Left colon (tissue), 2 donors: ENCODE measurements around the gene MOB1B. TPM values are rescaled to one million over a fixed set of nuclear protein-coding genes. Genes with fewer than 3 reads are reported as not detected.

Source experiments
- total RNA-seq, 2 donors: library from RNA; stranded (reverse); fragmentation: NEBNext Ultra II Directional; extraction: Animal tissue kit (Norgen Biotek cat#: 25700); gene quantifications; one replicate each; pipeline ENCODE4 v1.2.1, GENCODE V29; 2021
- donor health status: DM: no; HTN: no; CAD: no.
- donor health status: DM: yes; HTN: yes; CAD: no.

The MOB1B gene
- total RNA-seq, 2 donors from 2014 or later, result 14.7 to 15.8 TPM

Other genes with a start within 250 kb of the MOB1B start
- 100 to 1,000 TPM; 114 to 909 TPM for gene JCHAIN, start 235.9 kb upstream of the MOB1B start, total RNA-seq
- gene UTP3, start 213.8 kb upstream of the MOB1B start, total RNA-seq, result 10 to 100 TPM; 18.4 to 19.7 TPM
- 10 to 100 TPM; 37.2 to 37.8 TPM for gene RUFY3, start 180.4 kb upstream of the MOB1B start, total RNA-seq
- gene GRSF1, start 62.5 kb upstream of the MOB1B start, total RNA-seq, result 10 to 100 TPM; 79.3 to 86.0 TPM
- gene DCK, start 91.3 kb downstream of the MOB1B start, total RNA-seq, result 10 to 100 TPM; 11.9 to 13.5 TPM